ENCODE results near the gene RHOV.

RHOV gene

GRCh38 chr15:40873694-40874561, at the start of gene RHOV:
TSS of gene RHOV (minus strand) at chr15:40874234. CDS start at chr15:40874139, 95 bp downstream.
- peak in 2 of 3 experiments; percentile 36 to 37 for DNase-seq (ENCODE audit: low read depth in 3 of 3)

- DNase-seq (ENCODE audit: low read depth in 3 of 3), result no peak
Measured at GRCh38 chr15:40923551-40923950, 49.5 kb upstream of the RHOV start.

GRCh38 chr15:40922608-40923005, 48.6 kb upstream of the RHOV start:
- no peak for DNase-seq (ENCODE audit: low read depth in 3 of 3)

- DNase-seq (ENCODE audit: low read depth in 3 of 3), result no peak
Measured at GRCh38 chr15:40921949-40922607, 48.0 kb upstream of the RHOV start.

- DNase-seq (ENCODE audit: low read depth in 3 of 3), result no peak
Measured at GRCh38 chr15:40918799-40919392, 44.9 kb upstream of the RHOV start.

- no peak for DNase-seq (ENCODE audit: low read depth in 3 of 3)
Measured at GRCh38 chr15:40918146-40918798, 44.2 kb upstream of the RHOV start.

GRCh38 chr15:40917585-40917984, 43.6 kb upstream of the RHOV start:
- no peak for DNase-seq (ENCODE audit: low read depth in 3 of 3)

GRCh38 chr15:40915679-40916078, 41.6 kb upstream of the RHOV start:
- no peak for DNase-seq (ENCODE audit: low read depth in 3 of 3)

- no peak for DNase-seq (ENCODE audit: low read depth in 3 of 3)
Measured at GRCh38 chr15:40915116-40915661, 41.2 kb upstream of the RHOV start.

- DNase-seq (ENCODE audit: low read depth in 3 of 3), result no peak
Measured at GRCh38 chr15:40914486-40914885, 40.5 kb upstream of the RHOV start.

GRCh38 chr15:40914013-40914412, 40.0 kb upstream of the RHOV start:
- no peak for DNase-seq (ENCODE audit: low read depth in 3 of 3)

- DNase-seq (ENCODE audit: low read depth in 3 of 3), result no peak
Measured at GRCh38 chr15:40912478-40912877, 38.4 kb upstream of the RHOV start.

- DNase-seq (ENCODE audit: low read depth in 3 of 3), result no peak
Measured at GRCh38 chr15:40911693-40912092, 37.7 kb upstream of the RHOV start.

- DNase-seq (ENCODE audit: low read depth in 3 of 3), result no peak
Measured at GRCh38 chr15:40911141-40911540, 37.1 kb upstream of the RHOV start.

- DNase-seq (ENCODE audit: low read depth in 3 of 3), result no peak
Measured at GRCh38 chr15:40909662-40910630, 35.9 kb upstream of the RHOV start.

- DNase-seq (ENCODE audit: low read depth in 3 of 3), result no peak
Measured at GRCh38 chr15:40908095-40908494, 34.1 kb upstream of the RHOV start.

GRCh38 chr15:40906991-40907802, 33.2 kb upstream of the RHOV start:
- no peak for DNase-seq (ENCODE audit: low read depth in 3 of 3)

- DNase-seq (ENCODE audit: low read depth in 3 of 3), result peak; percentile 55 to 63 (median 57)
Measured at GRCh38 chr15:40906091-40906990, 32.3 kb upstream of the RHOV start.

Data from stimulated activated CD4-positive, alpha-beta T cell treated with anti-CD3 and anti-CD28 coated beads, TNF-alpha, amount 100 ng/mL, for 4 hours (primary cell).